Measurements from ENCODE around the gene TFPT. TPM values are rescaled to one million over a fixed set of nuclear protein-coding genes. Genes with fewer than 3 reads are reported as not detected.

TFPT gene
- total and polyA plus RNA-seq, 2 of the 4 experiments (the other 2 are of a cell fraction): 7.9 to 17.1 TPM

DNA sequence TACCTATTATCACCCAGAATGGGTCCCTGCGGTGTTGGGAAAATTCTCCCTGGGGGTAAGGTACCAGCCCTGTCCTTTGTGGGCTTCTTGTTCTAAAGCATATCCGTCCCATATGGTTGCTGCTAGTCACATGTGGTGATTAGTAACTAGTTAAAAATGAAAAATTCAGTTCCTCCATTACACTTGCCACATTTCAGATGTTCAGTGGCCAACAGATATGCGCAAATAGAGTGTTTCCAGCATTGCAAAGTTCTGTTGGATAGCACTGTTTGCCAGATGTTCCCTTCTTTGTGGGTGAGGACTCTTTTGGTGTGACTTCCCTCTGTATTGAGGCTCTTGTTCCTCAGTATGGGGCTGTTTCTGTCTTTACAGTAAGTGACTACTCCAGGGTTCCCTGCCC is 25.9 kb upstream of the TFPT start:
- Histone ChIP-seq H4K20me1 (ENCODE audit: insufficient read depth, low read length) (peaks cover 63% of the 10 kb centered on the region), H2AK5ac (ENCODE audit: low read depth, low read length) (no peak overlapping the region), H3K9ac (ENCODE audit: low read depth, low read length) (no peak overlapping the region), H3K4ac (ENCODE audit: low read depth, low read length) (no peak overlapping the region), H4K91ac (ENCODE audit: insufficient read depth, low read depth, low read length) (no peak overlapping the region), H2BK20ac (ENCODE audit: low read depth, low read length) (no peak overlapping the region), H3K14ac (replicated peaks; ENCODE audit: low read depth, low read length) (no peak overlapping the region), H2AFZ (replicated peaks; ENCODE audit: low read length, poor library complexity) (no peak overlapping the region), H4K5ac (ENCODE audit: low read depth, low read length) (no peak overlapping the region), H3K23ac (ENCODE audit: low read depth, low read length) (no peak overlapping the region), H2BK5ac (ENCODE audit: low read depth, low read length, poor library complexity, severe bottlenecking) (no peak overlapping the region), H3K4me1 (ENCODE audit: control insufficient read depth, insufficient read depth, low read length) (peaks cover 6% of the 10 kb centered on the region), H2BK120ac (ENCODE audit: low read depth, low read length) (no peak overlapping the region), H3K27ac (ENCODE audit: insufficient read depth, low read length) (no peak overlapping the region), H2BK15ac (ENCODE audit: low read depth, low read length) (no peak overlapping the region), H3K4me2 (ENCODE audit: low read depth, low read length) (no peak overlapping the region), H3K4me3 (ENCODE audit: insufficient read depth, low read depth, low read length) (no peak overlapping the region), H3K9me1 (ENCODE audit: insufficient read depth, low read length) (peaks cover 16% of the 10 kb centered on the region), H3K18ac (ENCODE audit: low read depth, low read length) (no peak overlapping the region), H3K9me3 (ENCODE audit: control insufficient read depth, insufficient read depth, low read length) (no peaks in the 10 kb centered on the region), H3K56ac (ENCODE audit: extremely low read depth, insufficient read depth, low read length) (no peak overlapping the region), H4K8ac (ENCODE audit: low read depth in 2 of 2, low read length in 2 of 2) (no peak overlapping the region), H3K27me3 (ENCODE audit: control insufficient read depth, insufficient read depth, low read length) (no peaks in the 10 kb centered on the region), H2AK9ac (replicated peaks; ENCODE audit: low read depth, low read length, poor library complexity) (no peak overlapping the region), H3K79me1 (ENCODE audit: low read depth in 1 of 2, low read length in 2 of 2) (peaks cover 19 to 60% of the 10 kb centered on the region in 2 experiments), H3K36me3 (ENCODE audit: control insufficient read depth, insufficient read depth, low read length) (peaks cover 49% of the 10 kb centered on the region)
- CTCF ChIA-PET: no interaction called here
- dilution Hi-C loops (cut with HindIII; ENCODE audit: low sequenced_read_pairs, unreplicated experiment) (no loop called here), intact Hi-C loops (cut with micrococcal nuclease) (no loop called here), in situ Hi-C loops (cut with MboI; ENCODE audit: low sequenced_read_pairs) (loop anchor here (25.0 kb wide), 1 partner anchor 1521 kb away; the partner anchor contains the start of gene U2AF2)
- ATAC-seq (ENCODE audit: low read depth) (no peak), DNase-seq (peak; percentile 29)
- no TSS peak for BruUV-seq (replicated peaks)
- no peak for TF ChIP-seq NFE2L2 (IDR thresholded peaks at IDR 0.05; ENCODE audit: low read depth, low read length)
- TF ChIP-seq, protein P1, sequence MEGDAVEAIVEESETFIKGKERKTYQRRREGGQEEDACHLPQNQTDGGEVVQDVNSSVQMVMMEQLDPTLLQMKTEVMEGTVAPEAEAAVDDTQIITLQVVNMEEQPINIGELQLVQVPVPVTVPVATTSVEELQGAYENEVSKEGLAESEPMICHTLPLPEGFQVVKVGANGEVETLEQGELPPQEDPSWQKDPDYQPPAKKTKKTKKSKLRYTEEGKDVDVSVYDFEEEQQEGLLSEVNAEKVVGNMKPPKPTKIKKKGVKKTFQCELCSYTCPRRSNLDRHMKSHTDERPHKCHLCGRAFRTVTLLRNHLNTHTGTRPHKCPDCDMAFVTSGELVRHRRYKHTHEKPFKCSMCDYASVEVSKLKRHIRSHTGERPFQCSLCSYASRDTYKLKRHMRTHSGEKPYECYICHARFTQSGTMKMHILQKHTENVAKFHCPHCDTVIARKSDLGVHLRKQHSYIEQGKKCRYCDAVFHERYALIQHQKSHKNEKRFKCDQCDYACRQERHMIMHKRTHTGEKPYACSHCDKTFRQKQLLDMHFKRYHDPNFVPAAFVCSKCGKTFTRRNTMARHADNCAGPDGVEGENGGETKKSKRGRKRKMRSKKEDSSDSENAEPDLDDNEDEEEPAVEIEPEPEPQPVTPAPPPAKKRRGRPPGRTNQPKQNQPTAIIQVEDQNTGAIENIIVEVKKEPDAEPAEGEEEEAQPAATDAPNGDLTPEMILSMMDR (conservative IDR thresholded peaks at IDR 0.05; ENCODE audit: low read depth, low read length): no peak
- TF ChIP-seq MAZ (IDR thresholded peaks at IDR 0.05; ENCODE audit: borderline replicate concordance, low read depth, low read length): no peak
- no peak for TF ChIP-seq FOS (IDR thresholded peaks at IDR 0.05; ENCODE audit: low read depth, low read length)
- TF ChIP-seq MXI1 (IDR thresholded peaks at IDR 0.05; ENCODE audit: borderline replicate concordance, low read depth, low read length): no peak
- TF ChIP-seq SMC3 (IDR thresholded peaks at IDR 0.05; ENCODE audit: low read depth, low read length): no peak
- WGBS, 2 experiments (ENCODE audit: extremely low coverage in 2 of 2, insufficient read length in 1 of 2): no CpG with 5 or more reads among the region's 3 CpGs
- POLR2A ChIA-PET (ENCODE audit: unreplicated experiment): no interaction called here

Measured in IMR-90 (cell line).